SJCRH30 (cell line): ENCODE data around the gene C12orf57. TPM values are rescaled to one million over a fixed set of nuclear protein-coding genes. Genes with fewer than 3 reads are reported as not detected.

ENCODE experiments used
- DNase-seq, 2 experiments: peaks; one replicate each; pipeline ENCODE4 v3.0.0-alpha.2; 2015 to 2020
- H3K27ac ChIP-seq: fragments of 250-450 bp; sonication (Bioruptor Pico); 2 replicates; pipeline ENCODE4 v1.5.1; 2020; ENCODE audit warnings: mild to moderate bottlenecking, moderate library complexity
- H3K27me3 ChIP-seq: fragments of 250-450 bp; sonication (Bioruptor Pico); 2 replicates; pipeline ENCODE4 v1.5.1; 2020; ENCODE audit warnings: mild to moderate bottlenecking, moderate library complexity
- H3K36me3 ChIP-seq: fragments of 250-450 bp; sonication (Bioruptor Pico); 2 replicates; pipeline ENCODE4 v1.5.1; 2020; ENCODE audit warnings: mild to moderate bottlenecking, moderate library complexity
- H3K4me1 ChIP-seq: fragments of 250-450 bp; sonication (Bioruptor Pico); 2 replicates; pipeline ENCODE4 v1.5.1; 2020; ENCODE audit warnings: mild to moderate bottlenecking, moderate library complexity
- H3K4me3 ChIP-seq: fragments of 250-450 bp; sonication (Bioruptor Pico); 2 replicates; pipeline ENCODE4 v1.5.1; 2020; ENCODE audit warnings: mild to moderate bottlenecking, moderate library complexity
- H3K9me3 ChIP-seq: fragments of 250-450 bp; sonication (Bioruptor Pico); replicated peaks from 2 replicates; pipeline ENCODE4 v1.5.1; 2020; ENCODE audit warnings: mild to moderate bottlenecking, moderate library complexity
- total RNA-seq: library from RNA; depleted of rRNA; stranded (reverse); fragments of >200 nt; shearing (Covaris generic); gene quantifications from 2 replicates; pipeline ENCODE4 v1.2.3, GENCODE V29; 2014

C12orf57 gene
- total RNA-seq, 1 experiment from 2014 or later = 193 TPM

GRCh38 chr12:6970096-6970527, 26.3 kb downstream of the C12orf57 start:
- DNase-seq = no peak
- Histone ChIP-seq H3K36me3 (peaks cover 63% of the 10 kb centered on the region), H3K4me3 (peak overlapping the region; percentile 92)

GRCh38 chr12:6974180-6974579, 30.4 kb downstream of the C12orf57 start:
- H3K27me3 ChIP-seq = no peaks in the 10 kb centered on the region
- peaks cover 5% of the 10 kb centered on the region for H3K4me1 ChIP-seq
- H3K36me3 ChIP-seq = peaks cover 47% of the 10 kb centered on the region
- no peak overlapping the region for H3K4me3 ChIP-seq
- H3K9me3 ChIP-seq = no peaks in the 10 kb centered on the region
- DNase-seq = no peak
- no peak overlapping the region for H3K27ac ChIP-seq

More at GRCh38 chr12:6970096-6970527, 26.3 kb downstream of the C12orf57 start:
- Histone ChIP-seq H3K27ac (peak overlapping the region; percentile 73), H3K9me3 (no peaks in the 10 kb centered on the region), H3K4me1 (peaks cover 8% of the 10 kb centered on the region), H3K27me3 (no peaks in the 10 kb centered on the region)

GRCh38 chr12:6975297-6976032, 31.6 kb downstream of the C12orf57 start:
- no peak for DNase-seq
- no peaks in the 10 kb centered on the region for H3K9me3 ChIP-seq
- no peaks in the 10 kb centered on the region for H3K27me3 ChIP-seq
- H3K4me1 ChIP-seq = peaks cover 3% of the 10 kb centered on the region; the same call in 1 of the 2 replicates
- peaks cover 49% of the 10 kb centered on the region for H3K36me3 ChIP-seq
- H3K27ac ChIP-seq = no peak overlapping the region
- no peak overlapping the region for H3K4me3 ChIP-seq

- Histone ChIP-seq H3K36me3 (peaks cover 54% of the 10 kb centered on the region), H3K27me3 (no peaks in the 10 kb centered on the region), H3K4me3 (no peak overlapping the region), H3K9me3 (no peaks in the 10 kb centered on the region), H3K27ac (no peak overlapping the region), H3K4me1 (no peaks in the 10 kb centered on the region)
- DNase-seq = no peak
These were observed 33.8 kb downstream of the C12orf57 start for GRCh38 chr12:6977653-6978052.

- H3K4me3 ChIP-seq = no peak overlapping the region
- H3K27me3 ChIP-seq = no peaks in the 10 kb centered on the region
- H3K4me1 ChIP-seq = no peaks in the 10 kb centered on the region
- no peak for DNase-seq
- peaks cover 54% of the 10 kb centered on the region for H3K36me3 ChIP-seq
- no peak overlapping the region; the same call in 1 of the 2 replicates for H3K27ac ChIP-seq
- H3K9me3 ChIP-seq = no peaks in the 10 kb centered on the region
These were observed 34.4 kb downstream of the C12orf57 start for GRCh38 chr12:6978188-6978587.

GRCh38 chr12:6978611-6979011, 34.8 kb downstream of the C12orf57 start:
- no peaks in the 10 kb centered on the region for H3K4me1 ChIP-seq
- no peak overlapping the region for H3K4me3 ChIP-seq
- H3K36me3 ChIP-seq = peaks cover 54% of the 10 kb centered on the region

GRCh38 chr12:6979021-6979420, 35.2 kb downstream of the C12orf57 start:
- peaks cover 51% of the 10 kb centered on the region for H3K36me3 ChIP-seq

More at GRCh38 chr12:6978611-6979011, 34.8 kb downstream of the C12orf57 start:
- no peaks in the 10 kb centered on the region for H3K9me3 ChIP-seq
- DNase-seq = no peak
- no peak overlapping the region; the same call in 1 of the 2 replicates for H3K27ac ChIP-seq
- no peaks in the 10 kb centered on the region for H3K27me3 ChIP-seq

GRCh38 chr12:6979453-6979852, 35.6 kb downstream of the C12orf57 start:
- Histone ChIP-seq H3K36me3 (peaks cover 46% of the 10 kb centered on the region), H3K4me3 (no peak overlapping the region)
- no peak for DNase-seq

More at GRCh38 chr12:6979021-6979420, 35.2 kb downstream of the C12orf57 start:
- no peak for DNase-seq
- H3K4me3 ChIP-seq = no peak overlapping the region
- no peaks in the 10 kb centered on the region for H3K9me3 ChIP-seq
- H3K27ac ChIP-seq = no peak overlapping the region; the same call in 1 of the 2 replicates
- H3K27me3 ChIP-seq = no peaks in the 10 kb centered on the region
- no peaks in the 10 kb centered on the region for H3K4me1 ChIP-seq

GRCh38 chr12:6980075-6980474, 36.3 kb downstream of the C12orf57 start:
- Histone ChIP-seq H3K4me3 (no peak overlapping the region), H3K9me3 (no peaks in the 10 kb centered on the region), H3K27ac (no peak overlapping the region), H3K27me3 (no peaks in the 10 kb centered on the region), H3K36me3 (peaks cover 40% of the 10 kb centered on the region), H3K4me1 (no peaks in the 10 kb centered on the region)
- DNase-seq = no peak

More at GRCh38 chr12:6979453-6979852, 35.6 kb downstream of the C12orf57 start:
- Histone ChIP-seq H3K27me3 (no peaks in the 10 kb centered on the region), H3K9me3 (no peaks in the 10 kb centered on the region), H3K27ac (no peak overlapping the region), H3K4me1 (no peaks in the 10 kb centered on the region)

GRCh38 chr12:6980740-6981139, 36.9 kb downstream of the C12orf57 start:
- Histone ChIP-seq H3K27ac (no peak overlapping the region), H3K9me3 (no peaks in the 10 kb centered on the region), H3K4me1 (no peaks in the 10 kb centered on the region), H3K4me3 (no peak overlapping the region), H3K36me3 (peaks cover 33% of the 10 kb centered on the region), H3K27me3 (no peaks in the 10 kb centered on the region)
- DNase-seq = no peak

- Histone ChIP-seq H3K36me3 (peaks cover 27% of the 10 kb centered on the region), H3K27me3 (no peaks in the 10 kb centered on the region), H3K9me3 (no peaks in the 10 kb centered on the region), H3K4me1 (no peaks in the 10 kb centered on the region), H3K4me3 (no peak overlapping the region), H3K27ac (no peak overlapping the region)
- DNase-seq = no peak
These were observed 37.6 kb downstream of the C12orf57 start for GRCh38 chr12:6981152-6982052.

- Histone ChIP-seq H3K4me1 (no peaks in the 10 kb centered on the region), H3K27me3 (no peaks in the 10 kb centered on the region), H3K27ac (no peak overlapping the region), H3K9me3 (no peaks in the 10 kb centered on the region), H3K4me3 (no peak overlapping the region), H3K36me3 (peaks cover 20% of the 10 kb centered on the region)
- DNase-seq = no peak
These were observed 38.7 kb downstream of the C12orf57 start for GRCh38 chr12:6982532-6982931.

GRCh38 chr12:6987956-6988553, 44.2 kb downstream of the C12orf57 start:
- no peak for DNase-seq
- H3K4me1 ChIP-seq = no peaks in the 10 kb centered on the region

More at GRCh38 chr12:6987956-6988553, 44.2 kb downstream of the C12orf57 start:
- H3K4me3 ChIP-seq = no peak overlapping the region
- no peaks in the 10 kb centered on the region for H3K27me3 ChIP-seq
- H3K36me3 ChIP-seq = peaks cover 13% of the 10 kb centered on the region; the same call in 1 of the 2 replicates
- no peaks in the 10 kb centered on the region for H3K9me3 ChIP-seq
- no peak overlapping the region for H3K27ac ChIP-seq
